GM18505 (cell line): ENCODE data around the gene GRK2.
A peak's percentile ranks its signal among the peaks of the same experiment; 100 is the strongest.
"Not testable (repeated sequence)": the region's sequence is repeated elsewhere in the genome, so short reads cannot be mapped to it uniquely, and the experiment has no call there.

ENCODE experiments used
- ATAC-seq: cut with Tn5 transposase; IDR thresholded peaks from one replicate; pipeline ENCODE4 v1.9.1; 2021; ENCODE audit not compliant: unreplicated experiment
- POLR2A ChIP-seq: IDR thresholded peaks from 4 replicates; pipeline ENCODE4 v1.6.1; 2011; ENCODE audit warnings: borderline replicate concordance; ENCODE audit not compliant: insufficient read depth, insufficient read length; ENCODE audit errors: extremely low read depth

The GRK2 gene

GRCh38 chr11:67248653-67249052 is 17.6 kb upstream of the GRK2 start:
- no peak for TF ChIP-seq POLR2A
- ATAC-seq, result no peak

GRCh38 chr11:67250059-67251043 is 15.9 kb upstream of the GRK2 start:
- peak; percentile 14 for TF ChIP-seq POLR2A
- no peak for ATAC-seq

GRCh38 chr11:67251841-67252240 is 14.4 kb upstream of the GRK2 start:
- ATAC-seq, result no peak
- no peak for TF ChIP-seq POLR2A

- ATAC-seq, result no peak
- no peak for TF ChIP-seq POLR2A
Observed at GRCh38 chr11:67252831-67253239, 13.4 kb upstream of the GRK2 start.

GRCh38 chr11:67253872-67254624 is 12.2 kb upstream of the GRK2 start:
- no peak for ATAC-seq

GRCh38 chr11:67254798-67255197 is 11.5 kb upstream of the GRK2 start:
- no peak for ATAC-seq
- TF ChIP-seq POLR2A, result no peak

More at GRCh38 chr11:67253872-67254624, 12.2 kb upstream of the GRK2 start:
- no peak for TF ChIP-seq POLR2A

GRCh38 chr11:67255353-67255752 is 10.9 kb upstream of the GRK2 start:
- no peak for TF ChIP-seq POLR2A
- ATAC-seq, result no peak

- no peak for TF ChIP-seq POLR2A
- no peak for ATAC-seq
Observed at GRCh38 chr11:67255864-67256263, 10.4 kb upstream of the GRK2 start.

GRCh38 chr11:67256477-67257135 is 9.7 kb upstream of the GRK2 start:
- ATAC-seq, result no peak
- TF ChIP-seq POLR2A, result no peak

- ATAC-seq, result no peak
- TF ChIP-seq POLR2A, result no peak
Observed at GRCh38 chr11:67260406-67260805, 5.9 kb upstream of the GRK2 start.

GRCh38 chr11:67260885-67261639 is 5.2 kb upstream of the GRK2 start:
- not testable (repeated sequence) for ATAC-seq

GRCh38 chr11:67261640-67261945 is 4.7 kb upstream of the GRK2 start:
- ATAC-seq, result no peak
- no peak for TF ChIP-seq POLR2A
